Chondrocyte (in vitro differentiated cells): ENCODE results near the gene SKIDA1. TPM values are rescaled to one million over a fixed set of nuclear protein-coding genes. Genes with fewer than 3 reads are reported as not detected.

ENCODE experiments used
- DNase-seq: peaks from one replicate; pipeline ENCODE4 v3.0.0; 2021; ENCODE audit warnings: mixed read lengths, low spot score
- H3K27ac Mint-ChIP-seq: one replicate; pipeline ENCODE4 v1.8.0; 2021; ENCODE audit warnings: mild to moderate bottlenecking, moderate library complexity, mixed read lengths; ENCODE audit not compliant: unreplicated experiment
- H3K27me3 Mint-ChIP-seq: 2 replicates; pipeline ENCODE4 v1.8.0; 2021; ENCODE audit warnings: low read depth, mixed read lengths
- H3K36me3 Mint-ChIP-seq: 2 replicates; pipeline ENCODE4 v1.8.0; 2021; ENCODE audit warnings: low read depth, mixed read lengths
- H3K4me1 Mint-ChIP-seq: 2 replicates; pipeline ENCODE4 v1.8.0; 2021; ENCODE audit warnings: low read depth, mild to moderate bottlenecking, mixed read lengths
- H3K4me3 Mint-ChIP-seq: one replicate; pipeline ENCODE4 v1.8.0; 2021; ENCODE audit warnings: mild to moderate bottlenecking, moderate library complexity, mixed read lengths; ENCODE audit not compliant: unreplicated experiment
- H3K9me3 Mint-ChIP-seq: 2 replicates; pipeline ENCODE4 v1.8.0; 2021; ENCODE audit warnings: low read depth, mixed read lengths
- total RNA-seq: library from RNA; stranded (reverse); gene quantifications from 3 replicates; pipeline ENCODE4 v1.2.1, GENCODE V29; 2021
- TF ChIP-seq, protein P1 (sequence below): fragments of 200-600 bp; sonication (generic); IDR thresholded peaks from 2 replicates; pipeline ENCODE4 v1.5.0; 2021; ENCODE audit warnings: antibody characterized with exemption, mild to moderate bottlenecking, moderate library complexity

The SKIDA1 gene
- total RNA-seq, 1 donor from 2014 or later: 2.0 TPM

- Mint-ChIP-seq H3K4me1 (peaks cover 76% of the 10 kb centered on the region), H3K36me3 (no peaks in the 10 kb centered on the region), H3K9me3 (no peaks in the 10 kb centered on the region), H3K27me3 (no peaks in the 10 kb centered on the region), H3K27ac (peak overlapping the region; percentile 93), H3K4me3 (peak overlapping the region; percentile 81)
- DNase-seq: no peak
- TF ChIP-seq, protein P1, sequence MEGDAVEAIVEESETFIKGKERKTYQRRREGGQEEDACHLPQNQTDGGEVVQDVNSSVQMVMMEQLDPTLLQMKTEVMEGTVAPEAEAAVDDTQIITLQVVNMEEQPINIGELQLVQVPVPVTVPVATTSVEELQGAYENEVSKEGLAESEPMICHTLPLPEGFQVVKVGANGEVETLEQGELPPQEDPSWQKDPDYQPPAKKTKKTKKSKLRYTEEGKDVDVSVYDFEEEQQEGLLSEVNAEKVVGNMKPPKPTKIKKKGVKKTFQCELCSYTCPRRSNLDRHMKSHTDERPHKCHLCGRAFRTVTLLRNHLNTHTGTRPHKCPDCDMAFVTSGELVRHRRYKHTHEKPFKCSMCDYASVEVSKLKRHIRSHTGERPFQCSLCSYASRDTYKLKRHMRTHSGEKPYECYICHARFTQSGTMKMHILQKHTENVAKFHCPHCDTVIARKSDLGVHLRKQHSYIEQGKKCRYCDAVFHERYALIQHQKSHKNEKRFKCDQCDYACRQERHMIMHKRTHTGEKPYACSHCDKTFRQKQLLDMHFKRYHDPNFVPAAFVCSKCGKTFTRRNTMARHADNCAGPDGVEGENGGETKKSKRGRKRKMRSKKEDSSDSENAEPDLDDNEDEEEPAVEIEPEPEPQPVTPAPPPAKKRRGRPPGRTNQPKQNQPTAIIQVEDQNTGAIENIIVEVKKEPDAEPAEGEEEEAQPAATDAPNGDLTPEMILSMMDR: no peak
These were observed 5.5 kb downstream of the SKIDA1 start for GRCh38 chr10:21519941-21520436.

DNA sequence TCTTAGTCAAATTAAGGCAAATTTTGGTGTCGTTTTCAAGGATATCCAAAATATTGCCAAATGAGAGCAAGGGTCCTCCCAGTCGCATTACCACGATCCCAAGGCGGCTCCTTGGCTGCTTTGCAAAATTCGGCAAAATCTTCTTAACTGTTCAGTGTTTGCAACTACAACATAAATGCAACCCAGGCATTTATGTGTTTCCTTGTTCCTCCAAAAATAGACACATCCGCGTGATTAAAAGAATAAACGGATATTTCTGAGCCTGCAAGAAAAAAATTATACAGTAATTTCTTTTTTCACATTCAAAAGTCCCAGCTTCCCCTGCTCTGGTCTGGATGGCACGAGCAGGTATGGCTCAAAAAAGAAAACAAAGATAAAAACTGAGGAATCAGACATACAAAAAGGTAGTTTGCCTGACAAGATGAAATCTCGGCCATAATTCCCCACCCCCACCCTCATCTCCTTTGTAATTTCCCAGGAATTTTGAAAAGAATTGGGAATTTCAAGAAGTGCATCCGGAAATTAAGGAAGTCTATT lies 6.0 kb downstream of the SKIDA1 start:
- Mint-ChIP-seq H3K36me3 (no peaks in the 10 kb centered on the region), H3K27ac (peak overlapping the region; percentile 93), H3K9me3 (no peaks in the 10 kb centered on the region), H3K4me1 (peaks cover 76% of the 10 kb centered on the region), H3K4me3 (peak overlapping the region; percentile 81), H3K27me3 (no peaks in the 10 kb centered on the region)
- TF ChIP-seq, protein P1: no peak
- no peak for DNase-seq

DNA sequence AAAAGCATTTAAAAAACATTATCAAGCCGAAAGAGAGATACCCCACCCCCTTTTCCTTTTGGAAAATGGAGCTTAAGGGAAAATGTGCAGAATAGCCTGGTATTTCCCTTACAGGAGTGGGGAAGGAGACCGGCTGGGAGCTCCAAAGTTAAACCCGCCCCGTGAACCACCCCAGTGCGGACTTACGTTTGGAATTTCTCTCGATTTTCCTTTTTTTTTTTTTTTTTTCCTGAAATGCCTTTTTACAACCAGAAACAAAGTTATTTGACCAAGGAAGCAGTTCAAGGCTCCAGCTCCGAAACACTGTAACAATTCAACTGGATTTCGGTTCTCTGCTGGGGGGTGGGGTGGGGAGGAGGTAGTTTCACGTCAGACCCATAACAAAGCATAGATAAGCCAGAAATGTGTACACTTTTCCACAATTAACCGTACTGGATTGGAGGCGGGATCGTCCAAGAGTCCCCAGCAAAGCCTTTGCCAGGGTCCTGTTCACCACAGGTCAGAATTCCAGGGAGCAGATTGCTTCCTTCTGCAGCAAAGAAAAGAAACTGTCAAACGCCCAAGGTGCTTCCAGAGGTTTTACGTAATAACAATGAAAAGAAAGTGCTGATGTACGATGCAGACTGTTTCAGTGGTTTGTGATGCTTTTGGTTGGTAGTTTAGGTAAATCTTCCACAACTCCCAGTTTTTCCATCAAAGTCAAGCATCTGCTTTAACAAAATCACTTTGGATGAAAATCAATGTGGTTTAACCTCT lies 6.7 kb downstream of the SKIDA1 start:
- Mint-ChIP-seq H3K27ac (peak overlapping the region; percentile 93), H3K4me1 (peaks cover 73% of the 10 kb centered on the region), H3K4me3 (peak overlapping the region; percentile 81), H3K9me3 (no peaks in the 10 kb centered on the region), H3K36me3 (no peaks in the 10 kb centered on the region), H3K27me3 (no peaks in the 10 kb centered on the region)
- no peak for DNase-seq
- TF ChIP-seq, protein P1: no peak

DNA sequence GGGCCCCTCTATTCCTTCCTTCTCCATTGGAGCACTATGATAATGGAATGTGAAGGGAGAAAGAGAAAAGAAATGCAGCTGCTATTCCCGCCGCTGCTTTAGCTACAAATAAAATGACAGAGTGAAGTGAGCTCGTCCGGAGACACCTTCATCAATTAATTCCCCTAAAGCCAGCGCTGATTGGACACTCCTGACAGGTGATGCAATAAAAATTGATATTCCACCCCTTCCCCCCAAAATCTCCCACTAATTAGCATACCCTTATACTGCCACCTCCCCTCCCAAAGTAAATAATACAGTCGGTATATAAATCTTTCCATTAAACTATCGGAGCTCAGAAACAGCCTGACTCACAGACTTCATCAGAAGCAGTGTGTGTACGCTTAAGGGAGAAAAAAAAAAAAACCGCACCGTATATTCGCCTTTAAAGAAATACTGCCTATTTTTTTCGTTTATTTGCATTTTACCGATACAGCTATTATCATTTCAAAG lies 7.3 kb downstream of the SKIDA1 start:
- no peaks in the 10 kb centered on the region for H3K27me3 Mint-ChIP-seq
- TF ChIP-seq, protein P1: no peak
- no peaks in the 10 kb centered on the region for H3K9me3 Mint-ChIP-seq
- peaks cover 72% of the 10 kb centered on the region for H3K4me1 Mint-ChIP-seq
- peak overlapping the region; percentile 93 for H3K27ac Mint-ChIP-seq
- no peaks in the 10 kb centered on the region for H3K36me3 Mint-ChIP-seq
- no peak for DNase-seq
- H3K4me3 Mint-ChIP-seq: peak overlapping the region; percentile 81

GRCh38 chr10:21517134-21518031 lies 8.1 kb downstream of the SKIDA1 start:
- H3K4me3 Mint-ChIP-seq: peak overlapping the region; percentile 81

More at GRCh38 chr10:21517134-21518031, 8.1 kb downstream of the SKIDA1 start:
- H3K27ac Mint-ChIP-seq: peak overlapping the region; percentile 93
- no peaks in the 10 kb centered on the region for H3K9me3 Mint-ChIP-seq
- no peaks in the 10 kb centered on the region for H3K36me3 Mint-ChIP-seq
- peaks cover 75% of the 10 kb centered on the region for H3K4me1 Mint-ChIP-seq
- peak; percentile 72 for DNase-seq
- TF ChIP-seq, protein P1: no peak
- H3K27me3 Mint-ChIP-seq: no peaks in the 10 kb centered on the region
